Left ventricle myocardium inferior (tissue), 1 donor: ENCODE measurements around the gene TJP3. TPM values are rescaled to one million over a fixed set of nuclear protein-coding genes. Genes with fewer than 3 reads are reported as not detected.

ENCODE experiments used
- DNase-seq: peaks from one replicate; pipeline ENCODE4 v3.0.0-alpha.2; 2020
- H3K27ac ChIP-seq: fragments of 200-600 bp; replicated peaks from 2 replicates; pipeline ENCODE4 v1.8.0; 2021
- H3K27me3 ChIP-seq: fragments of 200-600 bp; 2 replicates; pipeline ENCODE4 v1.8.0; 2021; ENCODE audit warnings: low read depth
- H3K36me3 ChIP-seq: fragments of 200-600 bp; 2 replicates; pipeline ENCODE4 v1.8.0; 2021
- H3K4me1 ChIP-seq: fragments of 200-600 bp; 2 replicates; pipeline ENCODE4 v1.8.0; 2021
- H3K4me3 ChIP-seq: fragments of 200-600 bp; 2 replicates; pipeline ENCODE4 v1.8.0; 2021; ENCODE audit warnings: mild to moderate bottlenecking, moderate library complexity
- H3K9me3 ChIP-seq: fragments of 200-600 bp; replicated peaks from 2 replicates; pipeline ENCODE4 v1.8.0; 2021
- CTCF ChIP-seq: fragments of 200-600 bp; IDR thresholded peaks from 2 replicates; pipeline ENCODE4 v1.8.0; 2021; ENCODE audit warnings: antibody characterized with exemption, mild to moderate bottlenecking, borderline replicate concordance
- intact Hi-C: fragments of 100-400 bp; cut with micrococcal nuclease; formaldehyde crosslinking; loops from one replicate; pipeline ENCODE4 v1.11.0; 2022
- total RNA-seq: library from RNA; stranded (reverse); fragmentation: NEBNext Ultra II Directional; extraction: Animal tissue kit (Norgen Biotek cat#: 25700); gene quantifications from one replicate; pipeline ENCODE4 v1.2.1, GENCODE V29; 2021
- donor health status: DM: no; HTN: yes; CAD: no; lungs with severe emphysema.

TJP3 gene
- total RNA-seq, 1 donor from 2014 or later = not detected

- intact Hi-C loops = loop anchor here (5.0 kb wide), 1 partner anchor 32 kb away; the partner anchor contains the start of gene PIP5K1C
- Histone ChIP-seq H3K4me3 (peak overlapping the region; percentile 61), H3K27ac (peak overlapping the region; percentile 99), H3K36me3 (peaks cover 13% of the 10 kb centered on the region), H3K9me3 (peaks cover 6% of the 10 kb centered on the region), H3K27me3 (no peaks in the 10 kb centered on the region), H3K4me1 (peaks cover 87% of the 10 kb centered on the region)
- TF ChIP-seq CTCF = no peak
- DNase-seq = peak; percentile 81
Observed at GRCh38 chr19:3669947-3670795, 38.0 kb upstream of the TJP3 start.

GRCh38 chr19:3670796-3671679 lies 37.1 kb upstream of the TJP3 start:
- intact Hi-C loops = no loop called here
- peaks cover 87% of the 10 kb centered on the region for H3K4me1 ChIP-seq

GRCh38 chr19:3671680-3672574 lies 36.3 kb upstream of the TJP3 start:
- H3K9me3 ChIP-seq = peaks cover 6% of the 10 kb centered on the region
- H3K4me3 ChIP-seq = peak overlapping the region; percentile 61
- peak overlapping the region; percentile 99 for H3K27ac ChIP-seq
- no peaks in the 10 kb centered on the region for H3K36me3 ChIP-seq
- intact Hi-C loops = no loop called here
- peak; percentile 15 for TF ChIP-seq CTCF
- peaks cover 79% of the 10 kb centered on the region for H3K4me1 ChIP-seq
- no peak for DNase-seq
- no peaks in the 10 kb centered on the region for H3K27me3 ChIP-seq

More at GRCh38 chr19:3670796-3671679, 37.1 kb upstream of the TJP3 start:
- Histone ChIP-seq H3K4me3 (peak overlapping the region; percentile 61), H3K27ac (peak overlapping the region; percentile 99), H3K9me3 (peaks cover 6% of the 10 kb centered on the region), H3K27me3 (no peaks in the 10 kb centered on the region), H3K36me3 (peaks cover 8% of the 10 kb centered on the region)
- DNase-seq = peak; percentile 86
- TF ChIP-seq CTCF = no peak

GRCh38 chr19:3672575-3672948 lies 35.6 kb upstream of the TJP3 start:
- peak overlapping the region; percentile 99 for H3K27ac ChIP-seq
- H3K4me3 ChIP-seq = no peak overlapping the region
- H3K9me3 ChIP-seq = peaks cover 6% of the 10 kb centered on the region
- H3K27me3 ChIP-seq = no peaks in the 10 kb centered on the region
- no peak for TF ChIP-seq CTCF
- no peak for DNase-seq
- H3K4me1 ChIP-seq = peaks cover 74% of the 10 kb centered on the region
- intact Hi-C loops = no loop called here
- H3K36me3 ChIP-seq = no peaks in the 10 kb centered on the region

GRCh38 chr19:3672993-3673392 lies 35.2 kb upstream of the TJP3 start:
- intact Hi-C loops = no loop called here
- H3K4me1 ChIP-seq = peaks cover 70% of the 10 kb centered on the region
- peak overlapping the region; percentile 99 for H3K27ac ChIP-seq
- DNase-seq = no peak
- TF ChIP-seq CTCF = no peak
- no peaks in the 10 kb centered on the region for H3K27me3 ChIP-seq
- H3K9me3 ChIP-seq = peaks cover 6% of the 10 kb centered on the region
- H3K4me3 ChIP-seq = no peak overlapping the region
- no peaks in the 10 kb centered on the region for H3K36me3 ChIP-seq
